ENCODE measurements around the gene GJC2. TPM values are rescaled to one million over a fixed set of nuclear protein-coding genes. Genes with fewer than 3 reads are reported as not detected.

Gene GJC2
- total RNA-seq, 1 experiment from 2014 or later = 1.2 TPM

- CTCF ChIA-PET = no interaction called here
- no peak overlapping the region for H3K4me3 Mint-ChIP-seq (ENCODE audit: low read depth, unreplicated experiment)
- H3K27ac Mint-ChIP-seq (ENCODE audit: unreplicated experiment) = no peak overlapping the region
- DNase-seq = no peak
- H3K36me3 Mint-ChIP-seq (ENCODE audit: insufficient read depth, unreplicated experiment) = peaks cover 8% of the 10 kb centered on the region
- BruUV-seq (replicated peaks) = no TSS peak
- intact Hi-C loops (cut with micrococcal nuclease; ENCODE audit: unreplicated experiment) = no loop called here
- no peaks in the 10 kb centered on the region for H3K27me3 Mint-ChIP-seq (ENCODE audit: unreplicated experiment)
- no peaks in the 10 kb centered on the region for H3K9me3 Mint-ChIP-seq (ENCODE audit: low read depth, unreplicated experiment)
- no peak for TF ChIP-seq CTCF (IDR thresholded peaks at IDR 0.05; ENCODE audit: unreplicated experiment)
- peaks cover 8% of the 10 kb centered on the region for H3K4me1 Mint-ChIP-seq (ENCODE audit: low read depth, unreplicated experiment)
Measured at GRCh38 chr1:228176461-228177182, 26.9 kb downstream of the GJC2 start.

GRCh38 chr1:228177183-228177475 lies 27.4 kb downstream of the GJC2 start:
- peaks cover 8% of the 10 kb centered on the region for H3K4me1 Mint-ChIP-seq (ENCODE audit: low read depth, unreplicated experiment)
- no peak overlapping the region for H3K4me3 Mint-ChIP-seq (ENCODE audit: low read depth, unreplicated experiment)
- no peak overlapping the region for H3K27ac Mint-ChIP-seq (ENCODE audit: unreplicated experiment)
- no TSS peak for BruUV-seq (replicated peaks)
- DNase-seq = no peak
- no peak for TF ChIP-seq CTCF (IDR thresholded peaks at IDR 0.05; ENCODE audit: unreplicated experiment)
- H3K36me3 Mint-ChIP-seq (ENCODE audit: insufficient read depth, unreplicated experiment) = peaks cover 8% of the 10 kb centered on the region
- no peaks in the 10 kb centered on the region for H3K27me3 Mint-ChIP-seq (ENCODE audit: unreplicated experiment)
- CTCF ChIA-PET = no interaction called here
- H3K9me3 Mint-ChIP-seq (ENCODE audit: low read depth, unreplicated experiment) = no peaks in the 10 kb centered on the region
- intact Hi-C loops (cut with micrococcal nuclease; ENCODE audit: unreplicated experiment) = no loop called here

GRCh38 chr1:228177721-228178710 lies 28.3 kb downstream of the GJC2 start:
- peaks cover 8% of the 10 kb centered on the region for H3K36me3 Mint-ChIP-seq (ENCODE audit: insufficient read depth, unreplicated experiment)
- BruUV-seq (replicated peaks) = TSS peak; percentile 6
- no peak overlapping the region for H3K4me3 Mint-ChIP-seq (ENCODE audit: low read depth, unreplicated experiment)
- no peaks in the 10 kb centered on the region for H3K27me3 Mint-ChIP-seq (ENCODE audit: unreplicated experiment)
- no peak for DNase-seq
- intact Hi-C loops (cut with micrococcal nuclease; ENCODE audit: unreplicated experiment) = no loop called here
- no peaks in the 10 kb centered on the region for H3K9me3 Mint-ChIP-seq (ENCODE audit: low read depth, unreplicated experiment)
- peaks cover 2% of the 10 kb centered on the region for H3K4me1 Mint-ChIP-seq (ENCODE audit: low read depth, unreplicated experiment)
- CTCF ChIA-PET = no interaction called here
- no peak for TF ChIP-seq CTCF (IDR thresholded peaks at IDR 0.05; ENCODE audit: unreplicated experiment)
- H3K27ac Mint-ChIP-seq (ENCODE audit: unreplicated experiment) = no peak overlapping the region

GRCh38 chr1:228178737-228179684 lies 29.3 kb downstream of the GJC2 start:
- Mint-ChIP-seq H3K27ac (ENCODE audit: unreplicated experiment) (no peak overlapping the region), H3K36me3 (ENCODE audit: insufficient read depth, unreplicated experiment) (peaks cover 8% of the 10 kb centered on the region), H3K4me1 (ENCODE audit: low read depth, unreplicated experiment) (no peaks in the 10 kb centered on the region), H3K27me3 (ENCODE audit: unreplicated experiment) (no peaks in the 10 kb centered on the region), H3K4me3 (ENCODE audit: low read depth, unreplicated experiment) (no peak overlapping the region), H3K9me3 (ENCODE audit: low read depth, unreplicated experiment) (no peaks in the 10 kb centered on the region)
- CTCF ChIA-PET = no interaction called here
- BruUV-seq (replicated peaks) = no TSS peak
- DNase-seq = no peak
- intact Hi-C loops (cut with micrococcal nuclease; ENCODE audit: unreplicated experiment) = no loop called here
- no peak for TF ChIP-seq CTCF (IDR thresholded peaks at IDR 0.05; ENCODE audit: unreplicated experiment)
